ENCODE data around the gene RAB4A. TPM values are rescaled to one million over a fixed set of nuclear protein-coding genes. Genes with fewer than 3 reads are reported as not detected.
A peak's percentile ranks its signal among the peaks of the same experiment; 100 is the strongest.

RAB4A gene, protein sequence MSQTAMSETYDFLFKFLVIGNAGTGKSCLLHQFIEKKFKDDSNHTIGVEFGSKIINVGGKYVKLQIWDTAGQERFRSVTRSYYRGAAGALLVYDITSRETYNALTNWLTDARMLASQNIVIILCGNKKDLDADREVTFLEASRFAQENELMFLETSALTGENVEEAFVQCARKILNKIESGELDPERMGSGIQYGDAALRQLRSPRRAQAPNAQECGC
- total RNA-seq = 100 to 1,000 TPM in 9 of 10 donors, 10 to 100 TPM in 1; 94.8 to 131 (median 116) TPM
- 10 to 100 TPM; 15.7 to 57.1 TPM for polyA plus RNA-seq
- long read RNA-seq, donor 1, transcript RAB4A-201 (8 exons, 2,966 nt) = major isoform, 108 of 128 reads
- long read RNA-seq, donor 1, transcript RAB4A-205 (6 exons, 2,799 nt) = minor isoform, 7 of 128 reads
- long read RNA-seq, donor 1, partial matches to known transcripts = 8 of 128 reads
- long read RNA-seq, donor 1, other reads (novel, unspliced or antisense) = 3 of 128 reads
- long read RNA-seq, donor 2, transcript RAB4A-201 (8 exons, 2,966 nt) = major isoform, 88 of 124 reads
- long read RNA-seq, donor 2, transcript RAB4A-205 (6 exons, 2,799 nt) = minor isoform, 13 of 124 reads
- long read RNA-seq, donor 2, partial matches to known transcripts = 12 of 124 reads
- long read RNA-seq, donor 2, other reads (novel, unspliced or antisense) = 6 of 124 reads
- long read RNA-seq, donor 3, transcript RAB4A-201 (8 exons, 2,966 nt) = major isoform, 136 of 199 reads
- long read RNA-seq, donor 3, transcript RAB4A-205 (6 exons, 2,799 nt) = minor isoform, 10 of 199 reads
- long read RNA-seq, donor 3, partial matches to known transcripts = 38 of 199 reads
- long read RNA-seq, donor 3, other reads (novel, unspliced or antisense) = 12 of 199 reads

DNA sequence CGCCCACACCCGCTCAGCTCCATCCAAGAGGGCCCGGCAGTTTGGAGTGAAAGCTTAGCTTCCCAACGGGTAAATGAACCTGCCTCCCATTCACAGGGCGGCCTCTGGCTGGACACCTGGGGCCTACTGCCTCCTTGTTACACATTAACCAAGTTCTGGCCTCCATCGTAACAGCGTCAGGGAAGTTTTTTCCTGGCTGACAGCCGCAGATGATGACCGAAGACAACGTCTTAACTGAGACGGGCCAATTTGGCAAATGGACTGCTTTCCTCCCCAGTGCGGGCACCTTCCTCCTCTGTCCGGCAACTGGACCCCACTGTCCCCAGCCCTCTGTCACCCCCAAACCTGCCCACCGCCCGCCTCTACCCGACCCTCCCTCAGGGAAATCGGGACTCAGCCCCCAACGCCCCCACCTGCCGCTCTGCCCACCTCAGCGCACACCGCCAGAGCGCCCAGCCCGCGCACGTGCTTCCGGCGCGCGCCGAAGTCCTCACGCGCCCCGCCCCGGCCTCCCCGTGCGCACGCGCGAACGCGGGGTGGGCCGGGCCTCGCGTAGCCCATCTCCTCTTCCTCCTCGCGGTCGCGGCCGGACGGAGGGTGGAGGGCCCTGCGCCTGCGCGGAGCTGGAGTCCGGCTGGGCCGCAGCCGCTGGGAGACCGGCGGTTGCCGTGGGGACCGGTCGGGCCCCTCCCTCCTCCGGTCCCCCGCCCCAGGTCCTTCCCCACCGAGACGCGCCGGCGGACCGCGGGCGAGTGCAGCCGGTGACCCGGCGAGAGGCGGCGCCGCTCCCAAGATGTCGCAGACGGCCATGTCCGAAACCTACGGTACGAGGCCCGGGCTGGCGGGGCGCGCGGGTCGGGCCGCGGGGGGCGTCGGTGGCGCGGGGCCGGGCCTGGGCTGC, at the start of gene RAB4A:
Gene RAB4A (plus strand): TSS at position 565 of the 901 bp plus-strand sequence. CDS start 229 bp downstream, at position 794.
- Histone ChIP-seq H3K4me1 (peaks cover 8 to 54% (median 37%) of the 10 kb centered on the region in 9 donors), H3K27me3 (no peaks in the 10 kb centered on the region), H3K27ac (peak within 1 kb of the TSS; percentile 27 to 91 (median 86)), H3K36me3 (no peaks in the 10 kb centered on the region), H3K4me3 (peak within 1 kb of the TSS; percentile 57 to 74 (median 68)), H3K9me3 (peaks cover 0 to 11% (median 0%) of the 10 kb centered on the region in 11 donors)
- DNase-seq (peak; percentile 86 to 90), ATAC-seq (peak; percentile 88 to 97 (median 95))
- TF ChIP-seq, protein P1, sequence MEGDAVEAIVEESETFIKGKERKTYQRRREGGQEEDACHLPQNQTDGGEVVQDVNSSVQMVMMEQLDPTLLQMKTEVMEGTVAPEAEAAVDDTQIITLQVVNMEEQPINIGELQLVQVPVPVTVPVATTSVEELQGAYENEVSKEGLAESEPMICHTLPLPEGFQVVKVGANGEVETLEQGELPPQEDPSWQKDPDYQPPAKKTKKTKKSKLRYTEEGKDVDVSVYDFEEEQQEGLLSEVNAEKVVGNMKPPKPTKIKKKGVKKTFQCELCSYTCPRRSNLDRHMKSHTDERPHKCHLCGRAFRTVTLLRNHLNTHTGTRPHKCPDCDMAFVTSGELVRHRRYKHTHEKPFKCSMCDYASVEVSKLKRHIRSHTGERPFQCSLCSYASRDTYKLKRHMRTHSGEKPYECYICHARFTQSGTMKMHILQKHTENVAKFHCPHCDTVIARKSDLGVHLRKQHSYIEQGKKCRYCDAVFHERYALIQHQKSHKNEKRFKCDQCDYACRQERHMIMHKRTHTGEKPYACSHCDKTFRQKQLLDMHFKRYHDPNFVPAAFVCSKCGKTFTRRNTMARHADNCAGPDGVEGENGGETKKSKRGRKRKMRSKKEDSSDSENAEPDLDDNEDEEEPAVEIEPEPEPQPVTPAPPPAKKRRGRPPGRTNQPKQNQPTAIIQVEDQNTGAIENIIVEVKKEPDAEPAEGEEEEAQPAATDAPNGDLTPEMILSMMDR (IDR thresholded peaks at IDR 0.05) = no peak
- intact Hi-C loops (cut with DNase I) = loop anchor here in 2 of 10 donors (5.0 to 10.0 kb wide), 3 partner anchors 72 to 237 kb away; partner anchors contain the start of genes CCSAP (in 2 of the 2) and NUP133 (in 1 of the 2)
- 11 to 15% methylated on average over 73 to 95 of the region's 95 CpGs for WGBS, 2 donors

DNA sequence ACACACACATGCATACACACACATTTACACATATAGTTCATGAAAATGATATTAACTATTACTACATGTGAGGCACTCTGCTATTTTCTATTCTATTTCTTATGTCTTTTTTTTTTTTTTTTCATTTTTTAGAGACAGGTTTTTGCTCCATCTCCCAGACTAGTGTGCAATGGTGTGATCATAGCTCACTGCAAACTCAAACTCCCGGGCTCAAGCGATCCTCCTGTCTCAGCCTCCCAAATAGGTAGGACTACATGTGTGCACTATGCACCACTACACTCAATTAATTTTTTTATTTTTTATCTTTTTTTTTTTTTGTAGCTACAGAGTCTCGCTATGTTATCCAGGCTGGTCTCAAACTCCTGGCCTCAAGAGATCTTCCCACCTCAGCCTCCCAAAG, 48.8 kb upstream of the RAB4A start:
- Histone ChIP-seq H3K9me3 (no peaks in the 10 kb centered on the region), H3K4me1 (peaks cover 0 to 22% (median 9%) of the 10 kb centered on the region in 9 donors), H3K27me3 (no peaks in the 10 kb centered on the region), H3K4me3 (no peak overlapping the region), H3K36me3 (no peaks in the 10 kb centered on the region), H3K27ac (no peak overlapping the region)
- 96 to 99% methylated on average over 3 of the region's 3 CpGs for WGBS, 2 donors
- ATAC-seq (no peak), DNase-seq (no peak)
- TF ChIP-seq, protein P1 (IDR thresholded peaks at IDR 0.05) = no peak
- intact Hi-C loops (cut with DNase I) = loop anchor here in 4 of 10 donors (10.0 kb wide), 2 partner anchors 487 to 527 kb away; partner anchors contain the start of gene RHOU (in 1 of the 4)

DNA sequence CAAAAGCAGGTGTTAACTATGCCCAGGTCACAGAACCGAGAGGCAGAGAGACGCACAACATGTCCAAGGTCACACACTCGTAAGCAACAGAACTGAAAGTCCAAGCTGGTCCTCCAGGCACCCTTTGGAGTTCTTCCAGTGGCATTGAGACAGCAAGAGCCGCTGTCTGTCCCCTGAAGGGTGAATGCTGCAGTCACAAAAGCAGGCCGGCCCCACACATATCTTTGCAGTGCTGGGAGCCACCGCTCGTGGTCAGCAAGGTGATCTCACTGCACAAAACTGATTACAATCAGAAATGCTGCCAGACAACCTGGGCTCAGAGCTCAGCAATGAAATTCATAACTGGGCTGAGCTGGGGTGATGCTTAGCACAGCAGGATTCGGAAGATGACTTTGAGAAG, 47.4 kb upstream of the RAB4A start:
- ATAC-seq (peak in 6 of 8 donors; percentile 15 to 43 (median 22)), DNase-seq (no peak)
- H3K4me1 ChIP-seq = peaks cover 0 to 29% (median 16%) of the 10 kb centered on the region in 9 donors
- no peaks in the 10 kb centered on the region for H3K27me3 ChIP-seq
- no peak overlapping the region for H3K4me3 ChIP-seq
- 60% methylated on average over 8 of the region's 8 CpGs for WGBS, 2 donors
- H3K9me3 ChIP-seq = no peaks in the 10 kb centered on the region
- peak overlapping the region in 3 of 10 donors; percentile 31 to 66 (median 41) for H3K27ac ChIP-seq
- TF ChIP-seq, protein P1 (IDR thresholded peaks at IDR 0.05) = no peak
- H3K36me3 ChIP-seq = no peaks in the 10 kb centered on the region
- intact Hi-C loops (cut with DNase I) = loop anchor here in 4 of 10 donors (10.0 kb wide), 2 partner anchors 489 to 529 kb away; partner anchors contain the start of gene RHOU (in 1 of the 4)

Measured in heart right ventricle (tissue), 16 donors.